ENCODE measurements around the gene CINP. TPM values are rescaled to one million over a fixed set of nuclear protein-coding genes. Genes with fewer than 3 reads are reported as not detected.

Gene CINP
- total and polyA plus RNA-seq, 2 experiments from 2014 or later, result 54.0 to 63.1 TPM

DNA sequence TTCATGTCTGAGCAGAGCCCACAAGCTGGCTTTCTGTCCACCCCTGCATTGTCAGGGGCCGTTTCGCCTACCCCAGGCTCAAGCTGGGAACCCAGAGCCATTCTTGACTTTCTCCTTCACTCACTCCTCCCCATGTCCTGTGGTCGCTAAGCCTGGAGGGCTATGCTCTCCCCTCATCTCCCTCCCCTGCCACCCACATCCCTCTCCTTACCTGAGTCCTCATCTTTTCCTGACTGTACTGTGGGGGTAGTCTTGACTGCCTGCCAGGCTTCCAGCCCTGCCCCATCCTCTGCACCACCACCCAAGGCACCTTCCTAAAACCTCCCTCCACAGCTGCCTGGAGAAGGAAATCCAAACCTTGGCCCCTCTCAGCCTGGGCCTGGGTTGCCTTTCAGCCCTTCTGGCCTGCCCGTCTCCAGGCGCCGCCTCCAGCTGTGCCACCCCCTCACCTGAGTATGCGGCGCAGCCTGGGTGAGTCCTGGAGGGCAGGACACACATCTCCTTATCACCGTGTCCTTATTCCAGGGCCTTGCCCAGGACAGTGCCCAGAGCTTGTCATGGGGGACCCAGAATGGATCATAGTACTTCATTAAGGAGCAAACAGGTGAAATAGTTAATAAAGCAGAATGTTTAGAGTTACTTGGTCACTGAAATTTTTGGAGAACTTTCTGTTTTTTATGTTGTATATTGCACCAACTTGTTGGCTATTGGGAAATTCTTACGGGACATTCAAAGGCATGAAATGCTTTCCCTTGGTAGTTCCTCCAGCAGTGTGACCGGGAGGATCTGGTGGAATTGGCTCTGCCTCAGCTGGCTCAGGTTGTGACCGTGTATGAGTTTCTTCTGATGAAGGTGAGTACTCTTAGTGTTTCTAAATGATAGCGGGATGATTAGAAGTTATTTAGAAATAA is 28.6 kb downstream of the CINP start (continued):
- TF ChIP-seq, protein P1, sequence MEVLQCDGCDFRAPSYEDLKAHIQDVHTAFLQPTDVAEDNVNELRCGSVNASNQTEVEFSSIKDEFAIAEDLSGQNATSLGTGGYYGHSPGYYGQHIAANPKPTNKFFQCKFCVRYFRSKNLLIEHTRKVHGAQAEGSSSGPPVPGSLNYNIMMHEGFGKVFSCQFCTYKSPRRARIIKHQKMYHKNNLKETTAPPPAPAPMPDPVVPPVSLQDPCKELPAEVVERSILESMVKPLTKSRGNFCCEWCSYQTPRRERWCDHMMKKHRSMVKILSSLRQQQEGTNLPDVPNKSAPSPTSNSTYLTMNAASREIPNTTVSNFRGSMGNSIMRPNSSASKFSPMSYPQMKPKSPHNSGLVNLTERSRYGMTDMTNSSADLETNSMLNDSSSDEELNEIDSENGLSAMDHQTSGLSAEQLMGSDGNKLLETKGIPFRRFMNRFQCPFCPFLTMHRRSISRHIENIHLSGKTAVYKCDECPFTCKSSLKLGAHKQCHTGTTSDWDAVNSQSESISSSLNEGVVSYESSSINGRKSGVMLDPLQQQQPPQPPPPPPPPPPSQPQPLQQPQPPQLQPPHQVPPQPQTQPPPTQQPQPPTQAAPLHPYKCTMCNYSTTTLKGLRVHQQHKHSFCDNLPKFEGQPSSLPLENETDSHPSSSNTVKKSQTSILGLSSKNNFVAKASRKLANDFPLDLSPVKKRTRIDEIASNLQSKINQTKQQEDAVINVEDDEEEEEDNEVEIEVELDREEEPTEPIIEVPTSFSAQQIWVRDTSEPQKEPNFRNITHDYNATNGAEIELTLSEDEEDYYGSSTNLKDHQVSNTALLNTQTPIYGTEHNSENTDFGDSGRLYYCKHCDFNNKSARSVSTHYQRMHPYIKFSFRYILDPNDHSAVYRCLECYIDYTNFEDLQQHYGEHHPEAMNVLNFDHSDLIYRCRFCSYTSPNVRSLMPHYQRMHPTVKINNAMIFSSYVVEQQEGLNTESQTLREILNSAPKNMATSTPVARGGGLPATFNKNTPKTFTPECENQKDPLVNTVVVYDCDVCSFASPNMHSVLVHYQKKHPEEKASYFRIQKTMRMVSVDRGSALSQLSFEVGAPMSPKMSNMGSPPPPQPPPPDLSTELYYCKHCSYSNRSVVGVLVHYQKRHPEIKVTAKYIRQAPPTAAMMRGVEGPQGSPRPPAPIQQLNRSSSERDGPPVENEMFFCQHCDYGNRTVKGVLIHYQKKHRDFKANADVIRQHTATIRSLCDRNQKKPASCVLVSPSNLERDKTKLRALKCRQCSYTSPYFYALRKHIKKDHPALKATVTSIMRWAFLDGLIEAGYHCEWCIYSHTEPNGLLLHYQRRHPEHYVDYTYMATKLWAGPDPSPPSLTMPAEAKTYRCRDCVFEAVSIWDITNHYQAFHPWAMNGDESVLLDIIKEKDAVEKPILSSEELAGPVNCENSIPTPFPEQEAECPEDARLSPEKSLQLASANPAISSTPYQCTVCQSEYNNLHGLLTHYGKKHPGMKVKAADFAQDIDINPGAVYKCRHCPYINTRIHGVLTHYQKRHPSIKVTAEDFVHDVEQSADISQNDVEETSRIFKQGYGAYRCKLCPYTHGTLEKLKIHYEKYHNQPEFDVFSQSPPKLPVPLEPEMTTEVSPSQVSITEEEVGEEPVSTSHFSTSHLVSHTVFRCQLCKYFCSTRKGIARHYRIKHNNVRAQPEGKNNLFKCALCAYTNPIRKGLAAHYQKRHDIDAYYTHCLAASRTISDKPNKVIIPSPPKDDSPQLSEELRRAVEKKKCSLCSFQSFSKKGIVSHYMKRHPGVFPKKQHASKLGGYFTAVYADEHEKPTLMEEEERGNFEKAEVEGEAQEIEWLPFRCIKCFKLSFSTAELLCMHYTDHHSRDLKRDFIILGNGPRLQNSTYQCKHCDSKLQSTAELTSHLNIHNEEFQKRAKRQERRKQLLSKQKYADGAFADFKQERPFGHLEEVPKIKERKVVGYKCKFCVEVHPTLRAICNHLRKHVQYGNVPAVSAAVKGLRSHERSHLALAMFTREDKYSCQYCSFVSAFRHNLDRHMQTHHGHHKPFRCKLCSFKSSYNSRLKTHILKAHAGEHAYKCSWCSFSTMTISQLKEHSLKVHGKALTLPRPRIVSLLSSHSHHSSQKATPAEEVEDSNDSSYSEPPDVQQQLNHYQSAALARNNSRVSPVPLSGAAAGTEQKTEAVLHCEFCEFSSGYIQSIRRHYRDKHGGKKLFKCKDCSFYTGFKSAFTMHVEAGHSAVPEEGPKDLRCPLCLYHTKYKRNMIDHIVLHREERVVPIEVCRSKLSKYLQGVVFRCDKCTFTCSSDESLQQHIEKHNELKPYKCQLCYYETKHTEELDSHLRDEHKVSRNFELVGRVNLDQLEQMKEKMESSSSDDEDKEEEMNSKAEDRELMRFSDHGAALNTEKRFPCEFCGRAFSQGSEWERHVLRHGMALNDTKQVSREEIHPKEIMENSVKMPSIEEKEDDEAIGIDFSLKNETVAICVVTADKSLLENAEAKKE (CRISPR knock-in tag; IDR thresholded peaks at IDR 0.05), result no peak
- TF ChIP-seq, protein P2, sequence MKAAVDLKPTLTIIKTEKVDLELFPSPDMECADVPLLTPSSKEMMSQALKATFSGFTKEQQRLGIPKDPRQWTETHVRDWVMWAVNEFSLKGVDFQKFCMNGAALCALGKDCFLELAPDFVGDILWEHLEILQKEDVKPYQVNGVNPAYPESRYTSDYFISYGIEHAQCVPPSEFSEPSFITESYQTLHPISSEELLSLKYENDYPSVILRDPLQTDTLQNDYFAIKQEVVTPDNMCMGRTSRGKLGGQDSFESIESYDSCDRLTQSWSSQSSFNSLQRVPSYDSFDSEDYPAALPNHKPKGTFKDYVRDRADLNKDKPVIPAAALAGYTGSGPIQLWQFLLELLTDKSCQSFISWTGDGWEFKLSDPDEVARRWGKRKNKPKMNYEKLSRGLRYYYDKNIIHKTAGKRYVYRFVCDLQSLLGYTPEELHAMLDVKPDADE (IDR thresholded peaks at IDR 0.05), result no peak
- TF ChIP-seq EZH2phosphoT487 (IDR thresholded peaks at IDR 0.05; ENCODE audit: unreplicated experiment), result no peak
- TF ChIP-seq, protein P3, sequence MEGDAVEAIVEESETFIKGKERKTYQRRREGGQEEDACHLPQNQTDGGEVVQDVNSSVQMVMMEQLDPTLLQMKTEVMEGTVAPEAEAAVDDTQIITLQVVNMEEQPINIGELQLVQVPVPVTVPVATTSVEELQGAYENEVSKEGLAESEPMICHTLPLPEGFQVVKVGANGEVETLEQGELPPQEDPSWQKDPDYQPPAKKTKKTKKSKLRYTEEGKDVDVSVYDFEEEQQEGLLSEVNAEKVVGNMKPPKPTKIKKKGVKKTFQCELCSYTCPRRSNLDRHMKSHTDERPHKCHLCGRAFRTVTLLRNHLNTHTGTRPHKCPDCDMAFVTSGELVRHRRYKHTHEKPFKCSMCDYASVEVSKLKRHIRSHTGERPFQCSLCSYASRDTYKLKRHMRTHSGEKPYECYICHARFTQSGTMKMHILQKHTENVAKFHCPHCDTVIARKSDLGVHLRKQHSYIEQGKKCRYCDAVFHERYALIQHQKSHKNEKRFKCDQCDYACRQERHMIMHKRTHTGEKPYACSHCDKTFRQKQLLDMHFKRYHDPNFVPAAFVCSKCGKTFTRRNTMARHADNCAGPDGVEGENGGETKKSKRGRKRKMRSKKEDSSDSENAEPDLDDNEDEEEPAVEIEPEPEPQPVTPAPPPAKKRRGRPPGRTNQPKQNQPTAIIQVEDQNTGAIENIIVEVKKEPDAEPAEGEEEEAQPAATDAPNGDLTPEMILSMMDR (conservative IDR thresholded peaks at IDR 0.05; ENCODE audit: low read depth in 2 of 2), result no peak
